A549 treated with RU486 at 1 μM for 4 hours (cell line): ENCODE data around the gene CCT6A. TPM values are rescaled to one million over a fixed set of nuclear protein-coding genes. Genes with fewer than 3 reads are reported as not detected.

Experiments
- total RNA-seq: library from RNA; stranded (reverse); fragments of 200-300 nt; extraction: Qiagen RNA extraction; gene quantifications from 5 replicates; pipeline ENCODE4 v1.2.3, GENCODE V29; 2022; ENCODE audit warnings: low read depth

The CCT6A gene
- 259 to 281 TPM (median 272 TPM) in 5 replicates for total RNA-seq

GRCh38 chr7:56051339-56052191, at the start of gene CCT6A, which contains the start of gene PSPH:
Gene CCT6A (plus strand): TSS chr7:56051765. CDS start chr7:56051849, 84 bp downstream.
Gene PSPH (minus strand): TSS chr7:56051444. CDS start chr7:56021212, 30,232 bp downstream.

GRCh38 chr7:56063882-56064625, 12.5 kb downstream of the CCT6A start, which contains the start of gene SUMF2:
Gene SUMF2 (plus strand): TSS chr7:56064286. CDS start chr7:56064312, 26 bp downstream.

GRCh38 chr7:56092789-56093531, 41.4 kb downstream of the CCT6A start, which contains the start of gene PHKG1:
Gene PHKG1 (minus strand): TSS chr7:56092952. CDS start chr7:56088941, 4,011 bp downstream.

GRCh38 chr7:56106108-56107073, 54.8 kb downstream of the CCT6A start, which contains the start of gene CHCHD2:
Gene CHCHD2 (minus strand): TSS chr7:56106476. CDS start chr7:56106413, 63 bp downstream.

Other genes starting within 250 kb of the CCT6A start
- gene SEPTIN14, start 189.0 kb upstream of the CCT6A start, total RNA-seq = not detected in 5 replicates
- 0.66 to 1.2 TPM (median 0.98 TPM) in 5 replicates for gene ZNF713, start 164.3 kb upstream of the CCT6A start, total RNA-seq
- gene MRPS17, start 99.9 kb upstream of the CCT6A start, total RNA-seq = 25.3 to 32.2 TPM (median 26.6 TPM) in 5 replicates
- gene NIPSNAP2, start 87.2 kb upstream of the CCT6A start, total RNA-seq = 34.0 to 56.7 TPM (median 50.8 TPM) in 5 replicates
- 22.9 to 28.7 TPM (median 27.2 TPM) in 5 replicates for gene PSPH, start 321 bp upstream of the CCT6A start, total RNA-seq
- 108 to 115 TPM (median 111 TPM) in 5 replicates for gene SUMF2, start 12.5 kb downstream of the CCT6A start, total RNA-seq
- gene PHKG1, start 41.2 kb downstream of the CCT6A start, total RNA-seq = 0.21 to 0.61 TPM (median 0.44 TPM) in 5 replicates
- gene CHCHD2, start 54.7 kb downstream of the CCT6A start, total RNA-seq = 553 to 739 TPM (median 700 TPM) in 5 replicates
- not detected in 5 replicates for gene NUPR2, start 64.7 kb downstream of the CCT6A start, total RNA-seq